Left hindlimb (tissue), 1 donor: ENCODE measurements around the gene ARHGEF11.
"Not testable (repeated sequence)": the region's sequence is repeated elsewhere in the genome, so short reads cannot be mapped to it uniquely, and the experiment has no call there.

Experiments used
- DNase-seq: peaks from one replicate; pipeline ENCODE4 v3.0.0-alpha.2; 2018

ARHGEF11 gene

GRCh38 chr1:157045250-157046218 is at the start of gene ARHGEF11:
TSS of gene ARHGEF11 (minus strand) at chr1:157045742. CDS start at chr1:157044330, 1,412 bp downstream.
- DNase-seq: peak; percentile 95

GRCh38 chr1:157095091-157095490 is 49.5 kb upstream of the ARHGEF11 start:
- no peak for DNase-seq

GRCh38 chr1:157092831-157093230 is 47.3 kb upstream of the ARHGEF11 start:
- peak; percentile 56 for DNase-seq

GRCh38 chr1:157091668-157092273 is 46.2 kb upstream of the ARHGEF11 start:
- no peak for DNase-seq

GRCh38 chr1:157091186-157091585 is 45.6 kb upstream of the ARHGEF11 start:
- DNase-seq: no peak

GRCh38 chr1:157090771-157091170 is 45.2 kb upstream of the ARHGEF11 start:
- no peak for DNase-seq

GRCh38 chr1:157090196-157090647 is 44.7 kb upstream of the ARHGEF11 start:
- peak; percentile 88 for DNase-seq

- DNase-seq: no peak
These were observed 44.2 kb upstream of the ARHGEF11 start for GRCh38 chr1:157089789-157090188.

- DNase-seq: no peak
These were observed 43.1 kb upstream of the ARHGEF11 start for GRCh38 chr1:157088607-157089006.

- no peak for DNase-seq
These were observed 41.5 kb upstream of the ARHGEF11 start for GRCh38 chr1:157087030-157087429.

- no peak for DNase-seq
These were observed 40.8 kb upstream of the ARHGEF11 start for GRCh38 chr1:157086299-157086698.

GRCh38 chr1:157085421-157085820 is 39.9 kb upstream of the ARHGEF11 start:
- no peak for DNase-seq

- no peak for DNase-seq
These were observed 39.2 kb upstream of the ARHGEF11 start for GRCh38 chr1:157084720-157085119.

GRCh38 chr1:157081707-157082106 is 36.2 kb upstream of the ARHGEF11 start:
- no peak for DNase-seq

- DNase-seq: no peak
These were observed 35.2 kb upstream of the ARHGEF11 start for GRCh38 chr1:157080714-157081113.

- DNase-seq: no peak
These were observed 31.9 kb upstream of the ARHGEF11 start for GRCh38 chr1:157077394-157077793.

GRCh38 chr1:157073944-157074685 is 28.6 kb upstream of the ARHGEF11 start:
- peak; percentile 77 for DNase-seq

- DNase-seq: peak; percentile 69
These were observed 24.1 kb upstream of the ARHGEF11 start for GRCh38 chr1:157069601-157070000.

- DNase-seq: not testable (repeated sequence)
These were observed 13.7 kb upstream of the ARHGEF11 start for GRCh38 chr1:157059241-157059640.

- DNase-seq: no peak
These were observed 10.7 kb upstream of the ARHGEF11 start for GRCh38 chr1:157056269-157056668.

GRCh38 chr1:157055729-157056128 is 10.2 kb upstream of the ARHGEF11 start:
- DNase-seq: not testable (repeated sequence)

- DNase-seq: no peak
These were observed 5.3 kb upstream of the ARHGEF11 start for GRCh38 chr1:157050836-157051235.

- no peak for DNase-seq
These were observed 1.5 kb upstream of the ARHGEF11 start for GRCh38 chr1:157047062-157047410.
